Jurkat, Clone E6-1 (cell line): ENCODE data around the gene SBK1.

Source experiments
- DNase-seq: peaks from one replicate; pipeline ENCODE4 v3.0.0-alpha.2; 2011; ENCODE audit warnings: low read depth, low spot score
- H3K4me3 ChIP-seq: 2 replicates; pipeline ENCODE4 v1.5.1; 2011; ENCODE audit warnings: mild to moderate bottlenecking, low read length, control low read depth, moderate library complexity

The SBK1 gene

DNA sequence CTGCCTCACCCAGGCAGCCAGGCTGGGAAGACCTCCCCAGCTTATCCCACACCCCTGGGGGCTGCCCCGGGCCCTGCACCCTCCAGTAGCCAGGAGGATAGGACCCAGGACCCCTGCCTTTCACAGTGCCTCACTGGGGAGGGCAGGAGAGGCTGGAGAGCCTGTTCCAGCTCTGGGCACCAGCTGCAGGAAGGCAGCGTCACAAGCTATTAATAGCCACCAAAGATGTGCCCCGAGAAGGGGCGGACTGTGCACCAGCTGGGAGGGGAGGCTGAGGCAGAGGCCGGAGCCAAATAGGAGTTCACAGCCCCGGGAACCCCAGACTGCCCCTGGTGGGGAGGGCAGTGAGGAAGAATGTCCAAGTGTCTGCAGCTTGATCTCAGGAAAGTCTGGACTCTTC lies 8.8 kb downstream of the SBK1 start:
- no peak overlapping the region for H3K4me3 ChIP-seq
- DNase-seq = no peak

DNA sequence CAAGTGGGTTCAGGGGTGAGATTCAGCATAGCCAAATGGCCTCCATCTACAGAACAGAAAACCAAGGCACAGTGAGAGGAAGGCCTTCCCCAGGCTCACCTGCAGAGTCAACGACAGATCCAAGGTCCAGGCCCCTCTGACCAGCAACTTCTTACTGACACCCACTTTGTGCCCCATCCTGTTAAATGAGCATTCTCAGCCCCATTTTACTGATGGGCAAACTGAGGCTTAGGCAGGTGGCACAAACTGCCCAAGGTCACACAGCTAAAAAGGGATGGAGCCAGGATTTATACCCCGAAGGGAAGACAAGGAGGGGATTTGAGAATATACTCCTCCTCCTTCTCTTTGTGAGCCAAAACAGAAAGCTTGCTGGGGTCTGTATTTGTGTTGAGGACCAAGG lies 9.3 kb downstream of the SBK1 start:
- DNase-seq = no peak
- no peak overlapping the region for H3K4me3 ChIP-seq

GRCh38 chr16:28303132-28303531 lies 10.8 kb downstream of the SBK1 start:
- DNase-seq = no peak
- H3K4me3 ChIP-seq = no peak overlapping the region

DNA sequence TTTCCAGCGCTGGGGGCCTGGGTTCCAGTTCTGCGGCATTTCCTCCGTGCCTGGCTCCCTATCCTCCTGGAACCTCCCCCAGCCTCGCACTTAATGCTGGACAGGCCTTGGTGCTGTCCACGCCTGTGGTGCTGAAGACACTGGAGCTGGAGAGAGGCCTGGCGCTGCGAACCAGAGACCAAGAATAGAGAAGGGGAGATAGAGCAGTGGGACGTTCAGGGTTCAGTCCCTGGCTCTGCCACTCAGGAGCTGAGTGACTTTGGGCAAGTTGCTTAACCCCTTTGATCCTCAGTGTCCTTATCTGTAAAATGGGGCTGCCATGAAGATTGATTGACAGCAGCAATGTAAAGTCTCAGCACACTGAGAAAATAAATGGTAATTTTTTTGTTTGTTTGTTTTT lies 11.9 kb downstream of the SBK1 start:
- DNase-seq = no peak
- no peak overlapping the region for H3K4me3 ChIP-seq

DNA sequence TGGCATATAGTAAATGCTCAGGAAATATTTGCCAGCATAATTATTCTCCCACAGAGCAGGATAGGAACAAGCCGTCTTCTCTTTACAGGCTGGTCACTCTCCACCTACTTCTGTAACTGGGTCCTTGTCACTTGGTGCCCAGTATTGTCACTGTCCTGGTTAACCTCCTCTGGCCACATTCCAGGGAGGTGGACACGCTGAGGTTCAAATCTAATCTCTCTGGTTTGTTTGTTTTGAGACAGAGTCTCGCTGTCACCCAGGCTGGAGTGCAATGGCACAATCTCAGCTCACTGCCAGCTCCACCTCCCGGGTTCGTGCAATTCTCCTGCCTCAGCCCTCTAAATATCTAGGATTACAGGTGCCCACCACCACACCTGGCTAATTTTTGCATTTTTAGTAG lies 15.6 kb downstream of the SBK1 start:
- H3K4me3 ChIP-seq = no peak overlapping the region
- no peak for DNase-seq

DNA sequence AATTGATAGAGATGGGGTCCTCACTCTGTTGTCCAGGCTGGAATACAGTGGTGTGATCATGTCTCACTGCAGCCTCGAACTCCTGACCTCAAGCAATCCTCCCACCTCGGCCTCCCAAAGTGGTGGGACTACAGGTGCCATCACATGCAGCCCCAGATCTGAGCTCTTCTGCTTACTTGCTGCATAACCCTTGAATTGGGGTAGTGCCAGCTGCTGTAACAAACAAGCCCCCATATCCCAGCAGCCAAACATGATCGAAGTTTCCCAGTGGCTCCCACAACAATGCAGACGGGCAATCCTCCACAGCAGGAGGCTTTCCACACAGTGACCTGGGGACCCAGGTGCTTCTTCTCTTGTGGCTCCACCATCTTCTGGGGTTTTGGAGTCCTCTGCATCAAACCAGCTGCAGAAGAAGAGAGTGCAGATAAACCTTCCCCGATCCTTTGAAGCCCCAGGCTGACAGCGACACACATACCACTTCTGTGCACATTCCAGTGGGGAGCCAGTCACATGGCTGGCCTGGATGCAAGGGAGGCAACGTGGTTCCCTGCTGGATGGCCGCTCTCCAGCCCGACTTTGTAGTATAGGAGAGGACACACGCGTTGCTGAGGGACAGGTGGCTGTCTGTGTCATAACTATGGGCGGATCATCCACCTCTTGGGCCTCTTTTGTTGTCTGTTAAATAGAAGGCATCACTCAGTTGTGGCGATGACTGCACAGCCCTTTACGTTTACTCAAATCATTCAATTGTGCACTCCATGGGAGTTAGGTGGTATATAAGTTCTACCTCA lies 16.7 kb downstream of the SBK1 start:
- peak; percentile 88 for DNase-seq
- H3K4me3 ChIP-seq = peak overlapping the region; percentile 9; the same call in 1 of the 2 replicates

DNA sequence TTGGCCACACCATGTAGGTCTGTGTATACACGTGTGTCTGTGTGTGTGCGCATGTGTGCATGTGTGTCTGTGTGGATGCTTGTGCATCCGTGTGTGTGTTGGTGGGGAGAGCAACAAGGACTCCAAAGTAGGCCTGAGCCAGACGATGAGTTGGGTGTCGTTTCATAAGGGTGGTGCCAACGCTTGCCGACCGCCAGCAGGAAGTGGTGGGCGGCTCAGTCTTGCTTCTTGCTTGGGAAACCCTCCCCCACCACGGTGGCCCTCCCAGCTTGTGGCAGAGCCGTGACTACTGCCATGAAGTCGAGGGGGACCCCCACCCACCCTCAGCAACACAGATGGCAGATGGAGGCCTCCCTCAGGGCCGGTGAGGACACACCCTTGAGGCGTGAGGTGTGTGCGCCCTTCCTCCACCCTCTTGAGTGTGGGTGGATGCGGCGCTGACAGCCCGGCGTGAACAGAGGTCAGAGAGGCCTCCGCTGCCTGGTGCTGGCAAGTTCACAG lies 17.5 kb downstream of the SBK1 start:
- H3K4me3 ChIP-seq = peak overlapping the region; percentile 39
- DNase-seq = peak; percentile 97

- H3K4me3 ChIP-seq = no peak overlapping the region
- no peak for DNase-seq
Measured at GRCh38 chr16:28310796-28311195, 18.5 kb downstream of the SBK1 start.

DNA sequence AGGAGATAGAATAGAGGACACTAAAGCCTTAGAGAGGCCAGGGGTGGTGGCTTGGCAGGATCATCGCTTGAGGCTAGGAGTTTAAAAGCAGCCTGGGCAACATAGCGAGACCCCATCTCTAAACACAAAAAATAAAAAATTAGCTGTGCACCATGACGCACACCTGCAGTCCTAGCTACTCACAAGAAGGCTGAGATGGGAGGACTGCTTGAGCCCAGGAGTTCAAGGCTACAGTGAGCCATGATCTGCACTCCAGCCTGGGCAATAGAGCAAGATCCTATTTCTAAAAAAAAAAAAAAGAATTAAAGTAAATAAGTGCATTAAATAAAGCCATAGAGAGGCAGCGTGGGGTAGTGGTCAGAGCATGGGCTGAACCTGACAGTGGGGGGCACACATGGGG lies 19.1 kb downstream of the SBK1 start:
- no peak for DNase-seq
- H3K4me3 ChIP-seq = no peak overlapping the region

DNA sequence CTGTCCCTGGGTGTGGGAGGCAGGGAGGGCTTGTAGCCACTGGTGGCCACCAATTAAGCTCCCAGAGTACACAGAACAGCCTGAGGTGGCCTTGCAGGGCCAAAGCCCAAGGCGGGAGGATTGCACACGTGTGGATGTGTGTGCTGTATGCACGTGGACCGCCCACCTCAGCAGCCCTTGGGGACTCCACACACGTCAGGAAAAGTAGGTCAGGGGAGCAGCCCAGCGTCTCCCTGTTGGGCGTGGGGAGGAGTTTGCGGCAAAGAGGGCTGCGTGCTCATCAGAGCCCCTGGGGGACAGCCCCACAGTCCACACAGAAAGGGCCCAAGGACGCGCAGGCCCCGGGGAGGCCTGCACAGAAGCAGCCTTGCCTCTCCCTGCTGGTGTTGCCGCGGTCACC lies 19.6 kb downstream of the SBK1 start:
- no peak overlapping the region for H3K4me3 ChIP-seq
- no peak for DNase-seq

DNA sequence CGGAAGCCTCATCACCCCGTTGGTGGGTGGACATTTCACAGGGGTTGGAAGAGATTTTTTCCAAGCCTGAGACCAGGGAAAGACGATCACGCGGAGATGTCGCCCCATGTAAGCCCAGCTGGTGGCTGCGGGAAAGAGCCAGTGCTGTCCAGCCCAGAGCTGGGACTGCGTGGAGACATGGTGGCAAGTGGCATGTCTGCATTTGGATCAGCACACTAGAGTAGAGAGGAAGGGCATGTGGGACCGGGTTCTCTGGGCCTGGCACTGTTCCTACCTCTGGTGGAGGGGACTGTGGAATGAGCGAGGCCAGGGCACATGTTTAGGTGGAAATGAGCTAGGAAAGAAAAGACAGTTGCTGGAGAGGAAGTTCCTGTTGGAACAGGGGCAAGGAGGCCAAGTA lies 20.0 kb downstream of the SBK1 start:
- no peak overlapping the region for H3K4me3 ChIP-seq
- no peak for DNase-seq

GRCh38 chr16:28313587-28313986 lies 21.3 kb downstream of the SBK1 start:
- H3K4me3 ChIP-seq = no peak overlapping the region
- no peak for DNase-seq

DNA sequence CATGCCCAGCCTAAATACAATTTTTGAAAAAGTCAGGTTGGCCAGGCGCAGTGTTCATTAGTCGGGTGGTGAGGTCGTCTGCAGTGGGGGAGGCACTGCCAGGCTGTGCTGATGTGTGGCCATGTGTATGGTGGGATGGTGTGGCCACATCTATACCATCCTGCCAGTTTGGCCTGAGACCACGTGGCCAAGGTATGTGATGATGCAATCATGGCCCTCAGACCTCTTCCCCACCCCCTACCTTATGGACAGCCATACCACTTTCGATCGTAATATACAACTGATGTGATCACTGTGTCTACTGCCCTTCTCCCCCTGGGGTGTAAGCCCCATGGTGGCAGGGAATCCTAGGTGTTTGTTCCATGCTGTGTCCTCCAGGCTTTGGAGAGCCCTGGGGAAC lies 23.7 kb downstream of the SBK1 start:
- DNase-seq = no peak
- H3K4me3 ChIP-seq = no peak overlapping the region

DNA sequence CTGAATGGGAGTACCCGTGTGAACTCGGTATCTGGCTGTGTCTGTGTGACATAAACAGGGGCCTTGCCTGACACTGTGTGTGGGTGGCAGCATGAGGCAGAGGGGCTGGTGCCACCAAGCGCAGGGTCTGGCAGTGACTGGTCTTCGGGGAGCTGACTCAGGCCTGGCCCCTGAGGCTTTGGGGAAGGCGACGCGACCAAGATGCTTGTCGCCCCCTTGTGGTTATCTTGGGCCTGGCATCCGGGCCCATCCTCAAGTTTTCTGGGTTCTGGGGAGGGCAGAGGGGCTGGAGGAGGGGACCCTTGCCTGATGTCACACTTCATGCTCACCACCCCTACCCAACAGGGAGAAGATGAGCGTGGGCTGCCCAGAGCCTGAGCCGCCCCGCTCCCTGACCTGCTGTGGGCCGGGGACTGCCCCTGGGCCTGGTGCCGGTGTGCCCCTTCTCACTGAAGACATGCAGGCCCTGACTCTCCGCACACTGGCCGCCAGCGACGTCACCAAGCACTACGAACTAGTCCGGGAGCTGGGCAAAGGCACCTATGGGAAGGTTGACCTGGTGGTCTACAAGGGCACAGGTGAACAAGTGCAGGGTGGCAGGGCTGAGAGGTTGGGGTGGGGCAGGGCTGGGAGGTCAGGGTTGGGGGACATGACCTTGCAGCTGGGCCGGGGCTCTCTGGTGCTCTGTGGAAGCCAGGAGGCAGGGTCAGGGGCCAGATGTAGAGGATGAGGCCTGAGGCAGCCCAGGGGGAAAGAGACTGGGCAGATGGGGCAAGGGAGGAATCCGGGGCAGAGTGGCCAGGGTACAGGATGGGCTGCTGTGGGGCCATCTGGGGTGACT lies 24.9 kb downstream of the SBK1 start:
- H3K4me3 ChIP-seq = no peak overlapping the region
- DNase-seq = peak; percentile 25

DNA sequence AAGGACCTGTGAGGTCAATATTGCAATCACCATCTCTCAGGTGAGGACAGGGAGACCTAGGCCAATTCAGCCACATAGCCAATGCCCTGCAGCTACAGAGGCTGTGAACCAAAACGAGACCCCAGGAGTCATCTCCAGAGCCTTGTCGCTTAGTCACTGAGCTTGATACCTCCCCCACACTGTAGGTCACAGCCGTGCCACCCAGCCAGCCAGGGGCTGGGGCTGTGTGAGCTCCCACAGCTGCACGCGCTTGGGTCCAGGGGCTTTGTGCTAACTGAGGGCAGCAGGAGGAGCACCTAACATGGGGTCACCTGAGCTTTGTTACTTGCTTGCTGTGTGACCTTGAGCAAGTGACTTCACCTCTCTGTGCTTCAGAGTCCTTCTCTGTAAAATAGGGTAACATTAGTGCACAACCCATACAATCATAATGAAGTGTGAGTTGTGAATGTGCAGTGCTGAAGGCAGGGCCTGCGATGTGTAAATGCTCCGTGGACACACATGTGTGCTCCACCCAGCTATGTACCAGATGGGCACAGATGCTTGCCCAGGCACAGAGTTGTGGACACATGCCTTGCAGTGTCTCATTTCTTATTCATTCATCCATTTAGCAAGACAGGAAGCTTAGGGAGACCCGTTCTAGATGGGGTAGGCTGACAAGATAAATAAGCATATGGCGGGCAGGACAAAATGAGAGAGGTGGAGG lies 25.9 kb downstream of the SBK1 start:
- H3K4me3 ChIP-seq = no peak overlapping the region
- no peak for DNase-seq

GRCh38 chr16:28319476-28320022 lies 27.2 kb downstream of the SBK1 start:
- DNase-seq = no peak
- H3K4me3 ChIP-seq = no peak overlapping the region

GRCh38 chr16:28320023-28320561 lies 27.8 kb downstream of the SBK1 start:
- DNase-seq = no peak
- H3K4me3 ChIP-seq = no peak overlapping the region

DNA sequence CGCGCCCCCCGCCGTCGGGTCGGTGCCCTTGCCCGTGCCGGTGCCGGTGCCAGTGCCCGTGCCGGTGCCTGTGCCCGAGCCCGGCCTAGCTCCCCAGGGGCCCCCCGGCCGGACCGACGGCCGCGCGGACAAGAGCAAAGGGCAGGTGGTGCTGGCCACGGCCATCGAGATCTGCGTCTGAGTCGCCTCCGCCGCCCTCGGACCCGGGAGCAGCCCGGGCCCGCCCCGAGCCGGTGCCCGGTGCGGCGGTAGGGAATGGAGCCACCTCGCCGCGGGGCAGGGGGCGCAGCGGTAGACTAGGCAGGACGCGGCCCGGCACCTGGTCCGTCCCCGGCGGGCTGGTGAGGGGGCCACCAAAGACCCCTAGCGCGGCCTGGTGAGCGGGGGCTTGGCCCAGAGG lies 28.4 kb downstream of the SBK1 start:
- no peak overlapping the region for H3K4me3 ChIP-seq
- DNase-seq = no peak

DNA sequence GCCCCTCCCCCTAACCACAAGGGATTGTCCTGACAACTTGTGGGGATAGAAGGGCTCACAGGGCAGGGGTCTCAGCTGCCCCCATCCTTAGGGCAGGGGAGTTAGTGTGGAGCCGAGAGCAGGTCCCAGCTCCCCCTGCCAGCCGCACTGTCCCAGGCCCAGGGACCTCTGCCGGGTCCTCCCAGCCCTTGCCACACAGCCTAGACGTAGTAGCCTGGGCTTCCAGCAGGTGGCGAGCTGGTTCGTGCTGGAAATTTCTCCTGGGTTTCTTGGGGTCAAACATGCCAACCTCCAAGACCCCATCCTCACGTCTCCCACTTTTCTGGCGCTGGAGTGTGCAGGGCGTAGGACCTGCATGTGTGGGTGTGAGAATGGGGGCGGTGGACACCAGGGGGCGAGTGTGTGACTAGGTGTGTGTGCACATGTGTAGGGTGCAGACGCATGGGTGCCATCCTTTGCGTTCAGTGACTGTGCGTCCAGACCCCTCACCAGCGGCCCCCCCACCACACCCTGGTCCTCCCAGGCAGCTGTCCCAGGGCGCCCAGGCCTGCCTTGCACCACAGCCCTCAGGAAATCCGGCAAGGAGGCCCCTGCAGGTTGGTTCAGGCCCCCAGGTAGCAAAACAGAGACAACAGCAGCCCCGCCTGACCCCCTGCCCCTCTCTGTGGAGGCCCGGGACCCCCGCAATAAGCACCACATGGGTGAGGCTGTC lies 29.5 kb downstream of the SBK1 start:
- no peak overlapping the region for H3K4me3 ChIP-seq
- DNase-seq = no peak
